Stimulated activated CD4-positive, alpha-beta T cell treated with anti-CD3 and anti-CD28 coated beads, TNF-alpha, amount 100 ng/mL, for 1 hour (primary cell): ENCODE results near the gene CGA.
"Not testable (repeated sequence)": the region's sequence is repeated elsewhere in the genome, so short reads cannot be mapped to it uniquely, and the experiment has no call there.

ENCODE experiments used
- DNase-seq, 3 donors: peaks; one replicate each; pipeline ENCODE4 v3.0.0-alpha.2; 2020; ENCODE audit warnings: low read depth in 3 of 3, low spot score in 1 of 3

The CGA gene

DNA sequence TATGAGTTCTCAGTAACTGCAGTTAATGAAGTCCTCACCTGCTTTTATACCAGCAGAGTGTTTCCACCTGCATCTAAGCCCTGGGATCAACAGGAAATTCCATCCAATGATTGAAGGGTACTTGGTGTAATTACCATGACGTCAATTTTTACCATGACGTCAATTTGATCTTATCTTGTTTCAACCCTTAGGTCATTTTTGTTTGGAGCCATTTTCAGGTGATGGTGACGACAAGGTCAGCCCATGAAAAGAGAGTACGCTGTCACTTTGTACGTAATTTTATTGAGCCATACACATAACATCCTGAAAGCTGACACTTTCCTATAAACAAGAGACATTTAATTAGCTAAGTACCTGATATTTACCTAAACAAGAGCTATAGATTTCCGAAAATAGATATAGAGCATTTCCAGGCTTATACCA, at the start of gene CGA:
CGA (minus strand) TSS at position 20 of the 423 bp plus-strand sequence. CDS start 6,906 bp downstream, outside the sequence.
- no peak for DNase-seq

DNA sequence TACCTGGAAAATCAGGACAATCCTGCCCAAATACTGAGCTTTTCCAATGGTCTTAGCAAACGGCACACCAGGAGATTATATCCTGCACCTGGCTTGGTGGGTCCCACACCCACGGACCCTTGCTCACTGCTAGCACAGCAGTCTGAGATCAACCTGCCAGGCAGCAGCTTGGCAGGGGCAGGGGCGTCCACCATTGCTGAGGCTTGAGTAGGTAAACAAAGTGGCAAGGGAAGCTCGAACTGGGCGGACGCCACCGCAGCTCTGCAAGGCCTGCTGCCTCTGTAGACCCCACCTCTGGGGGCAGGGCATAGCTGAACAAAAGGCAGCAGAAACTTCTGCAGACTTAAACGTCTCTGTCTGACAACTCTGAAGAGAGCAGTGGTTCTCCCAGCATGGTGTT, 45.0 kb upstream of the CGA start:
- DNase-seq: not testable (repeated sequence)

DNA sequence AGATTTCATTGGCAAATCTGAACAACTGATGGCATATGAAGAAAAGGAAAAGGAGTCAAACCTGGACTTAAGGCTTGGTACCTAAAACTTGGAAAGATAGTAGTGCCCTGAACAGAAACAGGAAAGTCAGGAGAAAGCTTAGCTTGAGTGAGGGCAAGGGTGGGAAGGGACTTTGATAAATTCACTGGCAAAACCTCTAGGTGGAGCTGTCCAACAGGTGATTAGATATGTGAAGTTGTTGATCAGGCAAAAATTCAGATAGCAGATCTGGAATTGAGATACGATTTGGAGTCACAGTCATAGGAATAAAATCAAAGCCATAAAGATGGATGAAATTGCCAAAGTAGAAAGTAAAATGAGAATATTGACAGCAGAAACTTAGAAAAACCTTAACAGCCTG, 44.3 kb upstream of the CGA start:
- peak in 2 of 3 donors; percentile 5 to 7 for DNase-seq

DNA sequence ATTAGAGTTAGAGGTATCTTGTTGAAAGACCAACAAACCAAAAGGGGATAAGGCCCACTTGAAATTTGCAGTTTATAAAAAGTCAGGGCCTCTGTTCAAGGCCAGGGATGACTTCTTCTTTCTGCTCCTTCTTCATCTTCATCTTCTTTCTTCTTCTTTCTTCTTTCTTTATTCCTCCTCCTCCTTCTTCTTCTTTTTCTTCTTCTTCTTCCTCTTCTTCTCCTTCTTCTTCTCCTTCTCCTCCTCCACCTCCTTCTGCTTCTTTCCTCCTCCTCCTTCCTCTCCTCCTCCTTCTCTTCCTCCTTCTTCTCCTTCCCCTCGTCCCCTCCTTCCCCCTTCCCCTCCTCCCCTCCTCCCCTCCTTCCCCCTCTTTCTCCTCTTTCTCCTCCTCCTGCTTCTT, 42.1 kb upstream of the CGA start:
- DNase-seq: no peak

DNA sequence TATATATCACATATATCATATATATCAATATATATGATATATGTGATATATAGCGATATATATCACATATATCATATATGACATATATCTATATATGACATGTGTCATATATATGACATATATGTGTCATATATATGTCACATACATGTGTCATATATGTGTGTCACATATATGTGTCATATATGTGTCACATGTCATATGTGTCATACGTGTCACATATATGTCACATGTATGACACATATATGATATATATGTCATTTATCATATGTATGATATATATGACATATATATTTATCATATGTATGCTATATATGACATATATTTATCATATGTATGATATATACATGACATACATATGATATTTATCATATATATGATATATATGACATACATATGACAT, 32.8 kb upstream of the CGA start:
- DNase-seq: no peak

DNA sequence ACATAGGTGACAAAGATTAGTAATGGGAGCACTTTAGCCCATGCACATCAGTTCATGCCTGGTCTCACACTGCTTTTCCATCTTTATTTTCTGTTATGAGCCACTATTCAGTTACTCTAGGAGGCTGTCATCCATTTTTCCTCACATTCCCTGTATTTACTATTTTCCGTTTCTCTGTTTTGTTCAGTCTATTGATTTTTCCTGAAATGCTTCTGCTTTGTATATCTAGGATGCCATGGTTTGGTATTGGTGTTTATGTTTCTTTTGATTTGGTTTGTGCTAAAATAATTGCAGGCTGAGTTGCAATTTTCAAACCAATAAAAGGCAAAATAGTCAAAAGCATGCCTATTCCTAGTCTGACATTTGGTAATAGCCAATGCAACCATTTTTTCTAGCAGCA, 31.6 kb upstream of the CGA start:
- no peak for DNase-seq

DNA sequence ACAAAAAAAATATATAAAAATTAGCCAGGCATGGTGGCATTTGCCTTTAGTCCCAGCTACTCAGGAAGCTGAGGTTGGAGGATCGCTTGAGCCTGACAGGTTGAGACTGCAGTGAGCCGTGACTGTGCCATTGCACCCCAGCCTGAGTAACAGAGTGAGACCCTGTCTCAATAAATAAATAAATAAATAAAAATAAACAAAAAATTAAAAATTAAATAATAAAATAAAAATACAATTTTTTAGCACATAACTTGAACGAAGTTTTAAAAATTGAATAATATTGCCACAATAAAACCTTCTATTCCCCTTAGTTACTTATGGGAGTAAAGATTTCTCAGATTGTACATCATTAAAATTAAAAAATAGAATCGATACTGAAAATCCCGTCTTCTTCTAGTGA, 29.2 kb upstream of the CGA start:
- DNase-seq: no peak

DNA sequence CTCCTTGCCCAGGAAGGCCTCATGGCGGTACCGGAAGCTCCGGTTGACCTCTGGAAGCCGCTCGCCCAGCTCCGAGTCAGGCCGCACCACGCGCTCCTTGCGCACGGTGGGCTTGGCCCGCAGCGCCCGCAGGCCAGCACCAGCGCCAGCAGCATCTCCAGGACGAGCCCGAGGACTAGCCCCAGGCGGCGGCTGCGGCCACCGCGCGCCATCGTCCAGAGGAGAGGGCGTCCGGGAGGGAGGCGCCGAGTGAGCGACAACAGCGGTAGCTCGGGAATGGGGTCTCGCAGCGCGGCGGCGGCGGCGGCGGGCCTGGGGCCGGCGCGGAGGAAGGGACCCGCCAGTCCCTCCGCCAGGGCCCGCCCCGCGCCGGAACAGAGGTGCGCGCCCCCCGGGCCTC, 27.6 kb upstream of the CGA start:
- no peak for DNase-seq

DNA sequence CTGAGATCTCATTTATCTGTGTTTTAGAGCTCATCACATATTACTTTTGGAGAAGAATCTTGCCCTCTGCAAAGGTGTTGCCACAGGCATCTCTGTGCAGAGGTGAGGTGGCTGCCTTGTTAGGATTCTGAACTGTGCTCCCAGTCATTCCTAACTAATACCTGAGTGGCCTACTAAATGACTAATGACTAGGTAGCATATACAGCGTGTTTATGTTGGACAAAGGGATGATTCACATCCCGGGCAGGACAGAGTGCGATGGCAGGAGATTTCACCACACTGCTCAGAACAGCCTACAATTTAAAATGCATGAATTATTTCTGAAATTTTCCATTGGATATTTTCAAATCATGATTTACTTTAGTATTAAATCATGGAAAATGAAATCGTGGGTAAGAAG, 23.1 kb upstream of the CGA start:
- no peak for DNase-seq

DNA sequence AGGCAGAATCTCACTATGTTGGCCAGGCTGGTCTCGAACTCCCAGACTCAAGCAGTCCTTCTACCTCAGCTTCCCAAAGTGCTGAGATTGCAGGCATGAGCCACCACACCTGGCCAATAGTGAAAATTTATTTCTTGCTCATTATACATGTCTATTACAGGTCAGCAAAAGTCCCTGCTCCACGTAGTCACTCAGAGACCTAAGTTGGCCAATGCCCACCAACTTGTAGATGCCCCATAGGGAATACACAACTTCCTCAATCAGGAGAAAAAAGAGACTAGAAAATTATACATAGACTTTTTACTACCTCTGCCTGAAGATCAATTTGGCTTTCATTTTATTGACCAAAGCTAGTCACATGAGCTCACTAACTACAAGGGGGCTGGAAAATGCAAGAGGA, 22.0 kb upstream of the CGA start:
- no peak for DNase-seq

DNA sequence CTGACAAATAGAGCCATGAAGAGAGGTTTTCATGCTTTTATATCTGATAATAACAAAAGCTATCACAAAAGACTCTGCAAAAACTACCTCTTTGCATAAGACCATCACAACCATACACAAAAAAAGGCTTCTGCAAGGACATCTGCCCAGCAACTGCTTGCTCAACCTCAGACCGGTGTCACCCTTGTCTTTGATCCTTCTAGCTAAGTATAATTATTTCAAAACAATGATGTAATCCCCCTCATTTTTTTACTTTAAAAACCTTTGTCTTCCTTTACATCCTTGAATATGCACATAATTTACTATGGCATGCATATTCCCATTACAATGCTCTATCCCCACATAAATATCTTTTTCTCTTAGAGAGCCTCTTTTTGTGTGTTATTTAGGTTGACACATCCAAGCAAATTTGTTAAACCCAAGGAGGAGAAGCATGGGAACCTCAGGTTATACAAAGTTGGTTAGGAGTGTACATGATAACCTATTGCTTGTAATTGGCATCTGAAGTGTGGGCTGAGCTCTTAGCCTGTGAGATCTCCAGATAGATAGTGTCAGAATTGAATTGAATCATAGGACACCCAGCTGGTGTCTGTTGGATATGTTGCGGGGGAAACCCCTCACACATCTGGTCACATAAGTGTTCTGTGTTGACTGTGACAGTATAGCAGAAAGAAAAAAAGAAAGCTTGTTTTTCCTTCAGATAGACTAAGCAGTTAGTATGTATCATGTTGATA, 20.7 kb upstream of the CGA start:
- DNase-seq: no peak

DNA sequence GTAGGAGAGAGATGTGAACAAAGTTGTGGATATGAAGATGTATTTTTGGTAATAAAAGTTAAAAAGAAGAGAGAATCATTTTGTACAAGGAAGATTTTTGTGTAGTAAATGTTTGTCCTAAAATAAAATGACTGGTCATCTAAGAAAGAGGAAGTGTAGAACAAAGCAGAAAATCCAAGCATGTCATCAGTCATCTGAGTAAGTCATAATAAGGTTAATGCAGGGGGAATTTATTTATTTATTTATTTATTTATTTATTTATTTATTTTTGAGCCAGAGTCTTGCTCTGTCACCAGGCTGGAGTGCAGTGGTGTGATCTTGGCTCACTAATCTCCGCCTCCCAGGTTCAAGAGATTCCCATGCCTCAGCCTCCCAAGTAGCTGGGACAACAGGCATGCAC, 15.7 kb upstream of the CGA start:
- no peak for DNase-seq

DNA sequence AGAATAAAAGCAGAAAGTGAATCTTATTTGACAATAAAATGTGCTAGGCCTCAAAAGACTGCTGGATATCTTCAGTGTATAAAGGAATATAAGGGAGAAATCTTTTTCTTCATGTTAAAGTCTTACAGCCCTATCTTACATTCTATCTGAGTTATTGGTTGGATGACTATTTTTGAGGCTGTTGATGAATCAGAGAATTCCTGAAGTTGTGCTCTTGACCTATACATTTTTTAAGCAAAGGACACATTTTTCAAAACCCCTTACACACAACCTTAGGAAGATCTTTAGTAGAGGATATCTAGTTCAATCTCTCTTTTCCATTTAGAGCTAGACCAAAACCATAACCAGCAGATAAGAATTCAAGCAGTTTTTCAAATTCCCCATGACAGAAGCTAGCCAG, 10.9 kb upstream of the CGA start:
- DNase-seq: no peak

DNA sequence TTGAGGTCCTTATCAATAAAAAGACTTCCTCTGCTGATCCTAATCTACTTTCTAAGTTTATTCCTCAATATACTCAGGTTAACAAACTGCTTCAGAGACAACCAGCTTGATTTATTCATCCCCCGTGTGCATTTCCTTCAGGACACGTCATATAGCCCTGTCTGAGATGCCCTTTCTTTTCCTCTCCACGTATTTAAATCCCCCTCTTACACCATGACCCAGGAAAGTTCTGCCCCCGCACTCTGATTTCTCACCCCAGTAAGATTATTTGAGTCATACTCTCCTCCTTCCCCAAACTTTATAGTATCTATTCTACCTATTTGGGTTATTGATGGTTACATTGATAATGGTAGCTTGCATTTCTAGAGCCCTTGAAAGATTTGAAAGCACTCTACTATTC, 9.8 kb upstream of the CGA start:
- DNase-seq: no peak

DNA sequence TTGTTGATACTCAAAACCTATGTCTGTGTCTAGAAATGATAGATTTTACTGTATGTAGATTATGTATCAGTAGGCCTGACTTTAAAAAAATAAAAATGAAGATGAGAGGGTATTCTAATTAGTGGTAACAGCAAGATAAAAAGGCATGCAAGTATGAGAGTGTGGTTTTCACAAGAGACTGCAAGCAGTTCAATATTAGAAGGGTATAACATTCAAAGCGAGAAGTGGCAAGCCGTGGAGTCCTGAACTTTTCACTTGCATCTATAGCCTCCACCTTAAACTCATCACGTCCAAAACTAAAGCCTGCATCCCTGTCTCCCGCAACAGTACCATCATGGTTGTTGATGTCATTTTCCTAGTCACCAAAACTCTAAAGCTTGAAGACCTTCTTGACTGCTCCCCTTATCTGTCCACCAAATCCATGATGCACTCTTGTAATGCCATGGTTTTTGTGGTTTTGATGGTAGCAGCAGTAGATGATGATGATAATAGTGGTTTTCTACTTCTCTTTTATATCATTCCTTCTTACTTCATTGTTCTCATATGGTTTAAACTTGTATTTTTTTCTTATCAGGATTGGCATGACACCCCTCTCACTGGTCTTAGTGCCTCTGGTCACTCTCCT, 9.2 kb upstream of the CGA start:
- no peak for DNase-seq

DNA sequence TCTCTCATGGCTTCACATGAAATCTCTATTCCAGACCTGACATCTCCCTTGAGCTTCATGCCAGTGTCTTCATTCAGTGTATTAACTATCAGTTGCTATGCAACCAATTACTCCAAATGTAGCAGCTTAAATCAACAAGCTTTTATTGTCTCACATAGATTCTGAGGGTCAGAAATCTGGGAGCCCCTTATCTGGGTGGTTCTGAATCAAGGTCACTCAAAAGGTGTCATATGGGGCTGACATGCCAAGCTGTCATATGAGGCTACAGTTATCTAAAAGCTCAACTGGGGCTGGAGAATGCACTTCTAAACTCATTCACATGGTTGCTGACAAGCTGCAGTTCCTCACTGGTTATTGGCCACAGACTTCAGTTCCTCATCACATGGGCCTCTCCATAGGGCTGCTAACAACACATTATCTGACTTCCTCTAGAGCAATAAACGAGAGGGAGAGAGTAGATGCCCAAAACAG, 7.3 kb upstream of the CGA start:
- no peak for DNase-seq

DNA sequence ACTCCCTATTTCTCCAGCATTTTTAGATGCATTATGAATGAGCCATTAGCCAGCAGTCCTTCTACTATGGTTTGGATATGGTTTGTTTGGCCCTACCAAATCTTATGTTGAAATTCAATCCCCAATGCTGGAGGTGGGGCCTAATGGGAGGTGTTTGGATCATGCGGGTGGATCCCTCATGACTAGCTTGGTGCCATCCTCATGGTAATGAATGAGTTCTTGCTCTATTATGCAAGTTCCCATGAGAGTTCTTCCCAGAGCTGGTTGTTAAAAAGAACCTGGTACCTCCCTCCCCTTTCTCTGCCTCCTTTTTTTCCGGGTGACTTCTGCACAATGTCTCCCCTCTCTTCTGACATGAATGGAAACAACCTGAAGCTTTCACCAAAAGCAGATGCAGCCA, 6.2 kb upstream of the CGA start:
- no peak for DNase-seq

DNA sequence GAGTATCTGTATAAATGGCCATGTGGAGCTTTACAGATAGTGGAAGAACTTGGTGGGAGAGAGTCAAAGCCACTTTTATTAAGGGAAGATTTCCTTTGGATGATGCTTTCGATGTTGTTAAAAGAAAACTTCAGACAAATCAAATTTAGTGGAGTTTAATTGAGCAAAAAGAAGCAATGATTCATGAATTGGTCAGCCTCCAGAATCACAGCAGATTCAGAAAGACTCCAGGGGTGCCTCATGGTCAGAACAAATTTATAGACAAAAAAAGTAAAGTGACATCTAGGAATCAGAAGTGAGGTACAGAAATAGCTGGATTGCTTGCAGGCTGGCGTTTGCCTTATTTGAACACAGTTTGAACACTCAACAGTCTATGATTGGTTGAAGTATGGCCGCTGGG, 5.3 kb upstream of the CGA start:
- no peak for DNase-seq

DNA sequence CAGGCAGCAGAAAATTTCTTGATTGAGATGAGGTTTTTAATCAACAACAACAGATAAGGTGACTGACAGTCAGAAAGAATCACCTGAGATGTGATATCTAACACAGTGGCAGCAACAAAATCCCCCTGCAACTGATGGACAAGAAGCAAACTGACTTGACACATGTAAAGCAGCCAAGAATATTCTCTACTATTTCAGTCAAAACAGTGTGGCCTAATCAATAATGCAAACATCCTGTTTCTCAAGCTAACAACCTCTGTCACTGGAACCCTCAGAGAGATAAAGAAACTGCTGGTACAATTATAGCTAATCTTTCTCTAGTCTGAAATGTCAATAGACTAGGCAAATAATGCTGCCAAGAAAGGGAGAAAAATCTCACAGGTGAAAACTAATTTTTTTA, 4.6 kb upstream of the CGA start:
- no peak for DNase-seq

DNA sequence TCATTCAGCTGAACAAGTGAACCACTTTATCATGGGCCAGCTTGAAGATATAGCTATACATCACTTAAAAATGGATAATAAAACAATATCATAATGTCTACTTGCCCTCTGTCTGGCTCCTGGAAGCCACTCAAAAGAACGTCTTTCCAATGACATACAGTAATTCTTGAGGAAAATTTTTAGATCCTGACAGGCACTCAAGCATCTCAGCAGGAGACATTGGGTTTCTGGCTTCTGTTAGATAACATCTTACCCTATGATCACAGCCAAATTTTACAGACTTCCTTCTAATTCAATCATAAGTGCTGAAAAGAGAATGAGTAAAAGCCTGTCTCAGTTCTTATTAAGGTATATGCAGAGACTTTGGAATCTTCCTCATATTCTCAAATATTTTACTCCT, 330 bp downstream of the CGA start:
- no peak for DNase-seq

DNA sequence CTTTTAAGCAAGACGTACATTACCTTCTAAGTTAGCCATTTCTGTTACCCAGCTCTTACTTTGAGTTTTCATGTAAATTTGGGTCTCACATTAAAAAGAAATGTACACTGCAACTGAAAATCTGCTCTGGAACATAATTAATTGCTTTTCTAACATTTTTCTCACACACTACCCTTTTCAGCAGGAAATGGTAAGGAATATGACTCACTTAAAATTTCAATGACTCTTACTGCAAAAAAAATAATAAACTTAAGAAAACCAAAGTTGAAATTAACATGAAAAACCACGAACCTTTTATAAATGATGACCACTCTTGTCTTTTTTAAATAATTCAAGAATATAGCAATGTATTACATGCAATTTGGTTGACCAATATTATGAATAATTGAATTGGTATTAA, 1.3 kb downstream of the CGA start:
- DNase-seq: no peak

DNA sequence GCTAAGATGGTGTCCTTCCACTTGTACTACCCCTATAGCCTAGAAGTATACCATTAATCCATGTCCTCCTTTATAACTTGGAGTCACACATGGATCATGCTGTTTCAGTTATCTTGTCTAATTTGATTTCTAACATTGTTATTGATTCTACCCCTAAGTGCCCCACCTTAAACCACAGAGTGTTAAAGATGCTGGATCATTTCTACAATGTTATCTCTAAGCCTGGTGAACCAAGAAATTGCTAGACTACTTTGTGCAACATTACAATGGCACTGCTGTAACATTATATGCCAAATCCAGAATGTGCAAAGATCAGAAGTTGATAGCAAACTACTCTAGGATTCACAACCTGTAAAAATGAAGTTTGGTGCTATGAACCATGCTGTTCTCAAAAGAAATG, 1.7 kb downstream of the CGA start:
- DNase-seq: no peak

DNA sequence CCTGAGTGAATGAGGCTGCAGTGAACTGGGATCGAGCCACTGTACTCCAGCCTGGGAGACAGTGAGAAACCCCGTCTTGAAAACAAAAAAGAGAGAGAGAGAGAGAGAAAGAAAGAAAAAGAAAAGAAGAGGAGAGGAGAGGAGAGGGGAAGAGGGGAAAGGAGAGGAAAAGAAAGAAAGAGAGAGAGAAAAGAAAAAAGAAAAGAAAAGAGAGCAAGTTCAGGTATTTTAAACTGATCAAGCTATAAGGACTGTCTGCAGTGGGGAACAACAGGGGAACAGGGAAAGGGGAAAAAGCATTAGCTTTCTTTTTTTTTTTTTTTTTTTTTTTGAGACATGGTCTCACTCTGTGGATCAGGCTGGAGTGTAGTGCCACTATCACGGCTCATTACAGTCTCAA, 2.5 kb downstream of the CGA start:
- DNase-seq: no peak
